HS-5 (cell line): ENCODE data around the gene PPHLN1.

Experiments
- DNase-seq: peaks from one replicate; pipeline ENCODE4 v3.0.0-alpha.2; 2012; ENCODE audit warnings: low read depth

PPHLN1 gene, protein sequence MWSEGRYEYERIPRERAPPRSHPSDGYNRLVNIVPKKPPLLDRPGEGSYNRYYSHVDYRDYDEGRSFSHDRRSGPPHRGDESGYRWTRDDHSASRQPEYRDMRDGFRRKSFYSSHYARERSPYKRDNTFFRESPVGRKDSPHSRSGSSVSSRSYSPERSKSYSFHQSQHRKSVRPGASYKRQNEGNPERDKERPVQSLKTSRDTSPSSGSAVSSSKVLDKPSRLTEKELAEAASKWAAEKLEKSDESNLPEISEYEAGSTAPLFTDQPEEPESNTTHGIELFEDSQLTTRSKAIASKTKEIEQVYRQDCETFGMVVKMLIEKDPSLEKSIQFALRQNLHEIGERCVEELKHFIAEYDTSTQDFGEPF

GRCh38 chr12:42325653-42326474, at the start of gene PPHLN1, which contains the start of gene ZCRB1:
PPHLN1 (plus strand) TSS chr12:42326167; CDS start chr12:42335903, 9,736 bp downstream.
ZCRB1 (minus strand) TSS chr12:42326094; CDS start chr12:42324102, 1,992 bp downstream.
- peak; percentile 44 for DNase-seq

GRCh38 chr12:42277396-42278127, 48.4 kb upstream of the PPHLN1 start:
- no peak for DNase-seq

DNA sequence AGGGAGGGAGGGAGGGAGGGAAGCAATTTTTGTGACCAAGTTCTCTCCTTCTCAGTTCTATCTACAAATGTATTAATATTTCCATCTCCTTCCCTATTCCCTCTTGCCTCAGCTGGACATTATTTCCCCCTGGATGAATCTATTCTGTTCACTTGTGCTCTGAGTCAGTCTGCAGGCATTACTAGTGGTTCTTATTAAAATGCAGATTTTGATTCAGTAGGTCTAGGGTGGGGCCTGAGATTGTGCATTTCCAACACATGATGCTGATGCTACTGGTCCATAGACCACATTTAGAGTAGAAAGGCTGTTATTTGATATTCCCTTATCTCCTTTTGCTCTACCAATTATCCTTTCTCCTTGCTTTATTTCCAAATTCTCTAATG, 47.8 kb upstream of the PPHLN1 start:
- DNase-seq, result no peak

DNA sequence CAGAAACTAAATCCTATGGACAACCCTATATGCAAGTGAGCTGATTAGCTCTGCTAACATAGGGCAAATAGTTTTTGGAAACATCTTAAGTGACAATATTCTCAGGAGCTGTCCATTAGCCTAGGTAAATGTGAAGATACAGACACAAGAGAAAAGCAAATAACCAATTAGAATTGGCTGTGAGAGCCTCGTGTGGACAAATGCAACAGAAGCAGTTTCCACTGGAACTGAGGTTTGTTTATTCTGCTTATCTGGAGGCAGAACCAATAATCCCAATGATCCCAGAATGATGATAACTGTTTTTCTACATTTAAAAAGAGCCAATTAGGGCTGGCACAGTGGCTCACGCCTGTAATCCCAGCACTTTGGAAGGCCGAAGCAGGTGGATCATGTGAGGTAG, 44.7 kb upstream of the PPHLN1 start:
- DNase-seq, result no peak

DNA sequence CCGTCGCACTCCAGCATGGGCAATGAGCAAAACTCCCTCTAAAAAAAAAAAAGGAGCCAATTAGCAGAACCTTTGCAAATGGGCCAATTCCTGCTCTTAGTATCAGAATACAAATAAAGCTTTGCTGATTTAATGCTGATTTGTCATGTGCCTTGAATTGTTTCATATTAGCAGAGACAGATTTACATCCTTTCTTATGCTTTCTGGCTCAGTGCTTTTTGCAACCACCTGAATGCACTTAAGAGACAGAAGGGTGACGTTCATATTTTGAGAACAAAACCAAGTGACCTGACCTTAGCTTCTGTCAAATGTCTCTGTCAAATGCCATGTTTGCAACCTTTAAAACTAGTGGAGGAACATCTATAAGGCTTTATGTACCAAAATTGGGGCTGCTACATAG, 44.1 kb upstream of the PPHLN1 start:
- DNase-seq, result no peak

DNA sequence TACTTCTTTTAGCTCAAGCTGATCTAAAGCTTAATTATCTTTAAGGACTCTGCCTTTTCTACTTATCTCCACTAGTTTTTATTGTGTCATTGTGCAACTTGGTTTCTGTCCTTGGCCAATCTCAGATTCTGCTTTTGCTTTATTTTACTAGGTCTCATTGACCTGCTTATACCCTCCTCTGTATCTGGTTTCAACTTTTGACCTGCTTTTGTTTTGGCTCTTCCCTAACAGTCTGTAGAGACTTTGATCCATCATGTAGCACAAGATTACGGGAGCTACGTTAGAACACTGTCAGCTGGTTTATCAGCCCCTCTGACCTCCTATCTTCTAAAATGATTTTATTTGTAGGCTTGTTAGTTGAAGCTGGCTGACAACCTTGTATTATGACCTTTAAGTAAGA, 43.7 kb upstream of the PPHLN1 start:
- no peak for DNase-seq

GRCh38 chr12:42283739-42284138, 42.2 kb upstream of the PPHLN1 start:
- DNase-seq, result no peak

- no peak for DNase-seq
Measured at GRCh38 chr12:42284157-42284556, 41.8 kb upstream of the PPHLN1 start.

DNA sequence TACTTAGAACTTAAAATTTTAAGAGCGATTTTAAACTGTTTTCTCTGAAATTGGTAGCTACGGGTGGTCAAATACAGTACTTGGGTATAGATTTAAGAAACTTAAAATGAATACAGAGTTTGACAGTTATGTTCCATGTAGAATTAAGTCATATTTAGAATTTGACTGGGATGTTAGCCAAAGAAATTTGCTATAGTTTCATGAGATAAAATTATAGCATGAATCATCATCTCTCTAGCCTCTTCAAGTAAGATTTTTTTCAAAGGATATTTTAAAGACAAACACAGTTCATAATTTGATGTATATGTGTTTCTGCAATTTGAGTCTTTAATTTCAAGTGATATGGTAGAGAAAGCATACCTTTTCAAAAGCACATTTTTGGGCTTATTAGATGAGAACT, 41.1 kb upstream of the PPHLN1 start:
- no peak for DNase-seq

- DNase-seq, result no peak
Measured at GRCh38 chr12:42285431-42285830, 40.5 kb upstream of the PPHLN1 start.

- DNase-seq, result no peak
Measured at GRCh38 chr12:42286741-42287140, 39.2 kb upstream of the PPHLN1 start.

- DNase-seq, result no peak
Measured at GRCh38 chr12:42288544-42288943, 37.4 kb upstream of the PPHLN1 start.

GRCh38 chr12:42291680-42292079, 34.3 kb upstream of the PPHLN1 start:
- no peak for DNase-seq

DNA sequence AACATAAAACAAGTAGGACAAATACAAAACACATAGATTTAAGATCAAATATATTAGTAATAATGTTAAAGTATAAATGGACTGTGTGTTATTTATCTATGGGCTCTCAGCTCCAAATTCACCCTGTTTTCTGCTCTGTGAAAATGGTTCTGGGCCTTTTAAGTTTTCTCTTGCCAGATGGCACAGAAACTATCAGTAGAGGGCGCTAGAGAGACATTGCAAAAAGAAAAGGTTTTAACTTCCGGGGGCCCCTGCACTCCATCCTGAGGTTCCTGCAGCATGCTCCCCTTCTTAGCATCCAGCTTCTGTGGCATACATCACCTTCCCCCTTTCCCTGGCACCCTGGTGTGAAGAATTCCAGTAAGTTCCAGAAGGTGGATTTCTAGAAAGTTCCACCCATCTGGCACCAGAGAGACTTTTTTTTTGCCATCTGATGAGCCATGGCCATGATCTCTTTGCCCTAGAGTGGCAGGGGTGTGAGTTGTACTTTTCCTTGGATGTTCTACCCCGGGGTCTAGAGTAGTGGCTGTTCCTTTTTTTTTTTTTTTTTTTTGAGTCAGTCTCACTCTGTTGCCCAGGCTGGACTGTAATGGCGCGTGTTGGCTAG, 29.4 kb upstream of the PPHLN1 start:
- no peak for DNase-seq

DNA sequence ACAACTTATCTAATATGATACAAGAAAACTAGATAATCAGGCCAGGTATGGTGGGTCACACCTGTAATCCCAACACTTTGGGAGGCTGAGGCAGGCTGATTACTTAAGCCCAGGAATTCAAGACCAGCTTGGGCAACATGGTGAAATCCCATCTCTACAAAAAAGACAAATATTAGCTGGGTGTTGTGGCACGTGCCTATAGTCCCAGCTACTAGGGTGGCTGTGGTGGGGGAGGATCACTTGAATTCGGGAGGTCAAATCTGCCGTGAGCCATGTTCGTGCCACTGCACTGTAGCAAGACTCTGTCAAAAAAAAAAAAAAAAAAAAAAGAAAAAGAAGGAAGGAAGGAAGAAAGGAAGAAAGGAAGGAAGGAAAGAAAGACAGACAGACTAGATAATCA, 27.1 kb upstream of the PPHLN1 start:
- DNase-seq, result no peak

DNA sequence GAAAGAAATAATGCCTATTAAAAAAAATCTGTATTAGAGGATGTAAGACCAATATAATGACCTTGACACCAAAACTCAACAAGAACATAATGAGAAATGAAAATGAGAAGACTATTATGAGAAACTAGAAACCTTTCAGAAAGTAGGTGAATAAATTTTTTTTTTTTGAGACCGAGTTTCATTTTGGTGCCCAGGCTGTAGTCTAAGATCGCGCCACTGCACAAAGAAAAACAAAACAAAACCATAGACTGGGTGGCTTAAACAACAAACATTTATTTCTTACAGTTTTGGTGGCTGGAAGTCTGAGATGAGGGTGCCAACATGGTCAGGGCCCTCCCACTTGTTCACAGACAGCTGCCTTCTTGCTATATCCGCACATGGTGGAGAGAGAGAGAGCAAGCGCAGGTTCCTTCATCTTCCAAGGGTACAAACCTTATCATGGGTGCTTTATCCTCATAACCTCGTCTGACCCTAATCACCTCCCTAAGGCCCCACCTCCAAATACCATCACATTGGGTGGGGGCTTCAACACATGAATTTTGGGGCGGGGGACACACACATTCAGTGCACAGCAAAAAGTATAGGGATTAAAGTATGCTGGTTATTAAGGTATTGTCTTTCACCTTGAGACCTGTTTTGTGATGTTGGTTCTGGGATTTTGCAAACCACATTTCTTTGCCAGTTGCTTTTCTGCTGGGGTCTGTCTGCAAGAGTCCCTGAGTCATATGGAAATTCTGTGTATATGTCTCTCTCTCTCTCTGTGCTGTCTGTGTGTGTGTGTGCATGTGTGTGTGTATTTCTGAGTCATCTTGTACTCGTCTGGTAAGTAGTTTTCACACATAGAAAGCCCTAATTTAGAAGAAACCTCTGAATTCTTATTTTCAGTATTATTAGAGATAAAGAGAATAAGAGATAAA, 26.3 kb upstream of the PPHLN1 start:
- DNase-seq, result peak; percentile 11

GRCh38 chr12:42306297-42306696, 19.7 kb upstream of the PPHLN1 start:
- DNase-seq, result no peak

DNA sequence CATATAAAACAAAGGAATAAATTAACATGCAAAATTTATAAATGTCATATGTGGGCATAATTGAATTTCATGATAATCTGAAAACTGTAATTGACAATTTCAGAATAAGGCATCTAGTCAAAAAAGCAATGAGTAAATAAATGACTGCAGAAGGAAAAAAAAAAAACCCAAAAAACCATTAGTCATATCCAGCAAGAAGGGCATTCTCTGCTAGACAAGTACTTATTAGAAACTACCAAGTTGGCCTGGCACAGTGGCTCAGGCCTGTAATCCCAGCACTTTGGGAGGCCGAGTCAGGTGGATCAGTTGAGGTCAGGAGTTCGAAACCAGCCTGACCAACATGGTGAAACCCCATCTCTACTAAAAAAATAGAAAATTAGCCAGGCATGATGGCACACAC, 17.6 kb upstream of the PPHLN1 start:
- DNase-seq, result no peak

GRCh38 chr12:42309996-42310395, 16.0 kb upstream of the PPHLN1 start:
- DNase-seq, result no peak

DNA sequence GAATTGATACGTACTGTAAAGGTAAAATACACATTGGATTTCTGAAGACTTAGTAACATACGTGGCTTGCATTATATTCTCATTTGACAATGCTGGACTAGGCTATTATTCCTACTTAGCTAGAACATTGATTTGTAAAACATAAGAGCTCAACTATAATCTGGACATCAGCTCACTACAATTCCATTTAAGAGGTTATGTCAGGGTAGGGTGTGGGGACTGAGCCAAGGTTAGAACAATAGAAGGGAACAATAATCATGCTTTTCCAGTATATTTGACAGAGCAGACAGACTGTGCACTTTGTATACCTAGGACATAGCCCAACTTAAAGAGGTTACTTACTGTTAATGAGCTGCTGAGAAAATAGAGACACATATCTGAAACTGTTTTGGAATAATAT, 10.9 kb upstream of the PPHLN1 start:
- no peak for DNase-seq

DNA sequence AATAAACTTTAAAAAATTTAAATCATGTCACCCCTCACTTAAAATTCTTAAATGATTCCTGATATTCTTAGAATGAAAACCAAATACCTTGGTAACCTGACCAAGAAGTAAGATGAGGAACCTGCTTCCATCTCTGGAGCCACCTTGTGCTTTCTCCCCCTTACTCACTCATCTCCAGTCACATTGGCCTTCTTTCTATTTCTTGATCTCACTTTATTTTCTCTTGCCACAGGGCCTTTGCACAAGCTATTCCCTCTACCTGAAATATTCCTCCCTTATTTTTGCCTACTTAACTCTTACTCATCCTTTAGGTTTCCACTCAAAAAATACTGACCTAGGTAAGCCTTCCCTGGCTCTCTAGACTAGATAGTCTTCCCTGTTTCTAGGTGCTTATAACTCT, 5.2 kb upstream of the PPHLN1 start:
- DNase-seq, result no peak
